Cardiac muscle cell (in vitro differentiated cells and primary cell): ENCODE data around the gene ITGAX. TPM values are rescaled to one million over a fixed set of nuclear protein-coding genes. Genes with fewer than 3 reads are reported as not detected.

Source experiments
- DNase-seq, 2 donors: peaks; one replicate each; pipeline versions ENCODE4 v3.0.0 to v3.0.0-alpha.2; 2010 to 2017; ENCODE audit warnings: low read depth in 1 of 2, low spot score in 1 of 2
- H3K27ac ChIP-seq: fragments of 200-600 bp; sonication (generic); 2 replicates; pipeline ENCODE4 v1.5.1; 2016
- H3K27me3 ChIP-seq: fragments of 200-600 bp; sonication (generic); 2 replicates; pipeline ENCODE4 v1.6.0; 2016; ENCODE audit warnings: control low read depth
- H3K36me3 ChIP-seq: fragments of 200-600 bp; sonication (generic); 2 replicates; pipeline ENCODE4 v1.5.1; 2016; ENCODE audit warnings: control low read depth
- H3K4me1 ChIP-seq: fragments of 200-600 bp; sonication (generic); 2 replicates; pipeline ENCODE4 v1.8.1; 2017; ENCODE audit warnings: low read depth, mild to moderate bottlenecking, mixed run types
- H3K4me3 ChIP-seq: fragments of 200-600 bp; sonication (generic); 2 replicates; pipeline ENCODE4 v1.5.1; 2016; ENCODE audit warnings: mild to moderate bottlenecking
- H3K9me3 ChIP-seq: fragments of 200-600 bp; sonication (generic); 2 replicates; pipeline ENCODE4 v1.5.1; 2017; ENCODE audit warnings: low read depth, mild to moderate bottlenecking, control low read depth
- CTCF ChIP-seq: IDR thresholded peaks from 2 replicates; pipeline ENCODE4 v1.5.1; 2012; ENCODE audit warnings: low read depth, mild to moderate bottlenecking, low read length
- polyA plus RNA-seq: library from polyadenylated mRNA; unstranded; fragments of >200 nt; fragmentation: Nextera tagmentation; extraction: Ambion mirVana; gene quantifications from 2 replicates; pipeline ENCODE4 v1.2.1, GENCODE V29; 2016
- total RNA-seq: library from RNA; depleted of rRNA; stranded (reverse); fragments of >200 nt; gene quantifications from 2 replicates; pipeline ENCODE4 v1.2.3, GENCODE V29; 2016

ITGAX gene
- total and polyA plus RNA-seq, 2 experiments from 2014 or later = 0.69 TPM; not detected in 1

GRCh38 chr16:31327646-31328225 lies 27.2 kb upstream of the ITGAX start:
- peaks cover 37% of the 10 kb centered on the region for H3K27me3 ChIP-seq
- no peaks in the 10 kb centered on the region for H3K4me1 ChIP-seq
- TF ChIP-seq CTCF = no peak
- no peaks in the 10 kb centered on the region for H3K36me3 ChIP-seq
- no peak overlapping the region for H3K4me3 ChIP-seq
- no peak overlapping the region for H3K27ac ChIP-seq
- DNase-seq = no peak
- H3K9me3 ChIP-seq = no peaks in the 10 kb centered on the region

DNA sequence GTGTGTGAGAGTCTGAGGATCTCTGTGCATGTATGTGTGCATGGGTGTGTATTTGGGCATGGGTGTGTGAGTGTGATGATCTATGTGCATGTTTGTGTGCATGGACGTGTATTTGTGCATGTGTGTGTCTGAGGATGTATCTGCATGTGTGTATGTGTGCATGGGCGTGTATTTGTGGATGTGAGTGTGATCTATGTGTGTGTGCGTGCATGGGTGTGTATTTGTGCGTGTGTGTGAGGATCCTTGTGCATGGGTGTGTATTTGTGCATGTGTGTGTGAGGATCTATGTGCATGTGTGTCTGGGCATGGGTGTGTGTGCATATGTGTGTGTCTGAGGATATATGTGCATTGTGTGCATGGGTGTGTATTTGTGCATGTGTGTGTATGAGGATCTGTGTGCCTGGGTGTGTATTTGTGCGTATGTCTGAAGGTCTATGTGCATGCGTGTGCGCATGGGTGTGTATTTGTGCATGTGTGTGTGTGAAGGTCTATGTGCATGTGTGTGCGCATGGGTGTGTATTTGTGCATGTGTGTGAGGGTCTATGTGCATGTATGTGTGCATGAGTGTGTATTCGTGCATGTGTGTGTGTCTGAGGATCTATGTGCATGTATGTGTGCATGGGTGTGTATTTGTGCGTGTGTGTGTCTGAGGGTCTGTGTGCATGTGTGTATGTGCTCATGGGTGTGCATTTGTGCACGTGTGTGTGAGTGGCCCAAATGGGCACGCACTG lies 26.5 kb upstream of the ITGAX start:
- no peak for DNase-seq
- no peak overlapping the region for H3K27ac ChIP-seq
- H3K4me1 ChIP-seq = no peaks in the 10 kb centered on the region
- TF ChIP-seq CTCF = no peak
- peaks cover 37% of the 10 kb centered on the region for H3K27me3 ChIP-seq
- no peaks in the 10 kb centered on the region for H3K36me3 ChIP-seq
- no peaks in the 10 kb centered on the region for H3K9me3 ChIP-seq
- H3K4me3 ChIP-seq = no peak overlapping the region

DNA sequence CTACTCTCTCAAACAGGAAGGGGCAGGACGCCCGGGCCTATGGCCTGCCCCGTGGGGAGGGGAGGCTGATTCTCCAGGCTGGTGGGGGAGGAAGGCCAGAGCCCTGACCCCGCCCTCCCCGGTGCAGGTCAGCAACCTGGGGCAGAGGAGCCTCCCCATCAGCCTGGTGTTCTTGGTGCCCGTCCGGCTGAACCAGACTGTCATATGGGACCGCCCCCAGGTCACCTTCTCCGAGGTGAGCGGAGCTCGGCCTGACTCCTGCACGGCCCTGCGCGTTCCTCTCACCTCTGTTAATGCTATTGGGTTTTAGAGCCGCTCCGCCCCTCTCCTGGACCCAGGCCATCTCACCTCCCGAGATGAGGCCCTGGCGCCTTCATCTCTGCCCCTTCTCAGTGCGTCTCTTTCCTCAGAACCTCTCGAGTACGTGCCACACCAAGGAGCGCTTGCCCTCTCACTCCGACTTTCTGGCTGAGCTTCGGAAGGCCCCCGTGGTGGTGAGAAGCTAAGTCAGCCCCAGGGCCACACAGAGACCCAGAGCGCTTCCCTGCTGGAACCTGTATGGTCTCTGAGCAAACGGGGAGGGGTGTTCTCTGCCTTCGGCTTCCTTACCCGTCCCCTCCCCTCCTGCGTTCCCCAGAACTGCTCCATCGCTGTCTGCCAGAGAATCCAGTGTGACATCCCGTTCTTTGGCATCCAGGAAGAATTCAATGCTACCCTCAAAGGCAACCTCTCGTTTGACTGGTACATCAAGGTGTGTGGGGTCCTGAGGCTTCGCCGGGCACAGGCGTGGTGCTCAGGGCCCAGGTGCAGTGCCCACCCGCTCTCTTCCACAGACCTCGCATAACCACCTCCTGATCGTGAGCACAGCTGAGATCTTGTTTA lies 25.1 kb upstream of the ITGAX start:
- Histone ChIP-seq H3K4me1 (no peaks in the 10 kb centered on the region), H3K27ac (no peak overlapping the region), H3K27me3 (peaks cover 38% of the 10 kb centered on the region), H3K9me3 (no peaks in the 10 kb centered on the region), H3K4me3 (no peak overlapping the region), H3K36me3 (no peaks in the 10 kb centered on the region)
- DNase-seq = no peak
- no peak for TF ChIP-seq CTCF

GRCh38 chr16:31330553-31330890 lies 24.5 kb upstream of the ITGAX start:
- H3K27ac ChIP-seq = no peak overlapping the region
- peaks cover 44% of the 10 kb centered on the region for H3K27me3 ChIP-seq
- TF ChIP-seq CTCF = no peak
- H3K4me1 ChIP-seq = no peaks in the 10 kb centered on the region
- DNase-seq = no peak
- no peaks in the 10 kb centered on the region for H3K36me3 ChIP-seq
- H3K4me3 ChIP-seq = no peak overlapping the region
- H3K9me3 ChIP-seq = no peaks in the 10 kb centered on the region

GRCh38 chr16:31331141-31331764 lies 23.7 kb upstream of the ITGAX start:
- Histone ChIP-seq H3K9me3 (no peaks in the 10 kb centered on the region), H3K27me3 (peaks cover 44% of the 10 kb centered on the region), H3K4me1 (no peaks in the 10 kb centered on the region), H3K4me3 (peak overlapping the region; percentile 14), H3K27ac (no peak overlapping the region), H3K36me3 (no peaks in the 10 kb centered on the region)
- no peak for TF ChIP-seq CTCF
- DNase-seq = peak in 1 of 2 donors; percentile 35
